GM10248 (cell line): ENCODE results near the gene NOL11.
"Not testable (repeated sequence)": the region's sequence is repeated elsewhere in the genome, so short reads cannot be mapped to it uniquely, and the experiment has no call there.

ENCODE experiments used
- CTCF ChIA-PET: fragments of 300-600 bp; sonication (Branson Sonifier 250); formaldehyde crosslinking; extraction: SDS; loops from one replicate; lab custom pipeline; 2021; ENCODE audit warnings: antibody characterized with exemption; lab: Yijun Ruan, JAX
- POLR2A ChIA-PET: fragments of 350-650 bp; sonication (Branson Sonifier 250); formaldehyde crosslinking; extraction: SDS; loops from one replicate; lab custom pipeline; 2020; ENCODE audit warnings: antibody characterized with exemption; lab: Yijun Ruan, JAX
- DNase-seq: peaks from one replicate; pipeline ENCODE4 v3.0.0; 2012; ENCODE audit errors: extremely low spot score
- CTCF ChIP-seq: IDR thresholded peaks from 2 replicates; pipeline ENCODE4 v1.5.1; 2012; ENCODE audit warnings: mild to moderate bottlenecking, low read depth; ENCODE audit errors: extremely low read depth, missing control alignments, control extremely low read depth

Gene NOL11

GRCh38 chr17:67747681-67748235, 30.0 kb downstream of the NOL11 start:
- no peak for DNase-seq
- TF ChIP-seq CTCF = no peak
- POLR2A ChIA-PET = no interaction called here
- CTCF ChIA-PET = interaction anchor here (1.0 to 1.5 kb wide), 3 partner anchors 14 to 77 kb away, joined by 3 to 4 read pairs (median 4); partner anchors contain the start of gene BPTF

GRCh38 chr17:67750067-67750466, 32.3 kb downstream of the NOL11 start:
- ChIA-PET CTCF (interaction anchor here (1.1 kb wide), 1 partner anchor 50 kb away, joined by 3 read pairs; no protein-coding TSS in a partner anchor), POLR2A (interaction anchor here (0.7 kb wide), 1 partner anchor 603 kb away, joined by 4 read pairs; no protein-coding TSS in a partner anchor)
- TF ChIP-seq CTCF = no peak
- no peak for DNase-seq

GRCh38 chr17:67751101-67752074, 33.7 kb downstream of the NOL11 start:
- DNase-seq = no peak
- POLR2A ChIA-PET = no interaction called here
- CTCF ChIA-PET = no interaction called here
- no peak for TF ChIP-seq CTCF

GRCh38 chr17:67752160-67752559, 34.4 kb downstream of the NOL11 start:
- DNase-seq, POLR2A ChIA-PET: not testable (repeated sequence)
- CTCF ChIA-PET = interaction anchor here (0.7 to 1.1 kb wide), 2 partner anchors 13 to 73 kb away, joined by 3 read pairs; partner anchors contain the start of gene BPTF

GRCh38 chr17:67753026-67753425, 35.3 kb downstream of the NOL11 start:
- TF ChIP-seq CTCF = no peak
- CTCF ChIA-PET = interaction anchor here (0.7 to 1.1 kb wide), 2 partner anchors 14 to 72 kb away, joined by 3 read pairs; partner anchors contain the start of gene BPTF
- POLR2A ChIA-PET = no interaction called here
- no peak for DNase-seq

GRCh38 chr17:67754001-67754400, 36.3 kb downstream of the NOL11 start:
- POLR2A ChIA-PET = no interaction called here
- no peak for TF ChIP-seq CTCF
- DNase-seq = no peak

GRCh38 chr17:67754686-67755085, 37.0 kb downstream of the NOL11 start:
- DNase-seq, POLR2A ChIA-PET: not testable (repeated sequence)
- CTCF ChIA-PET = interaction anchor here (0.9 kb wide), 1 partner anchor 22 kb away, joined by 5 read pairs; no protein-coding TSS in a partner anchor

More at GRCh38 chr17:67754001-67754400, 36.3 kb downstream of the NOL11 start:
- CTCF ChIA-PET = no interaction called here

GRCh38 chr17:67756766-67757165, 39.0 kb downstream of the NOL11 start:
- POLR2A ChIA-PET, CTCF ChIA-PET, DNase-seq: not testable (repeated sequence)
